GM11168 (cell line): ENCODE results near the gene DTYMK.

Source experiments
- in situ Hi-C: fragments of 300-500 bp; cut with MboI; formaldehyde crosslinking; loops from one replicate; pipeline ENCODE4 v1.12.0; 2022; ENCODE audit warnings: low sequenced_read_pairs; ENCODE audit not compliant: unreplicated experiment

Gene DTYMK

DNA sequence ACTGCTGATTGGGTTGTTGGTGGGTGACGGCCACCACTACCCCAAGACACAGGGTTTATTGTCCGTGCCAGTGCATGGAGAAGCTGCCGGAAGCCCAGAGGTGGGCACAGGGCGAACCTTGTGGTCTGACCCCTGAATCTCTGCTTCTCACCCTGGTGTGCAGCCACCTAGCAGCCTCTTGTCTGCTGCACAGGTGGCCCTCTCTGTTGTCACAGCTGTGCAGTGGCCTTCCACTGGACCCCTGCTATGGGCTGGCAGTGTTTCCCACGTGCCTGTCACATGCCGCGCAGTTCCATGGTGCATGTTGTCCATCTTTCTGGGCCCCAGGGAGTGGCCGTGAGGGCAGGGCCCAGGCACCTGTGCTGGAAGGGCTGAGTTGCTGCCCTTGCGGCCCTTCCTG, 33.9 kb downstream of the DTYMK start:
- in situ Hi-C loops = no loop called here

DNA sequence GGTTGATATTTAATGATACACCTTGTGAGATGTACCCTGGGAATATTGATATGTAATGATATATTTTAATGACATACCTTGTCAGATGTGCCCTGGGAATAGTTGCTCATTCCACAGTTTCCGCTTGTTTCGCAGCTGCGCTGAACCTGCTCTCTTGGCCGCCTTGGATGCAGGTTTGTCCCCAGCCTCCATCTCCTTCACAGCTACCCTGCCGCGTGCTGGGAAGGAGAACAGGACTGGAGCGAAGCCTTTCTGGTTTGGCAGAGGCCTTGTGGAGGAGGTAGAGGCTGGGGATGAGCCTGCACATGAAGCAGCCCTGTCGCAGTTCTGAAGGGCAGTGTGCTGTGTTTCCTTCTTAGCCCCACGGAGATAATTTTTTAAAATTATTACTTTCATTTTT, 34.5 kb downstream of the DTYMK start:
- in situ Hi-C loops = no loop called here

DNA sequence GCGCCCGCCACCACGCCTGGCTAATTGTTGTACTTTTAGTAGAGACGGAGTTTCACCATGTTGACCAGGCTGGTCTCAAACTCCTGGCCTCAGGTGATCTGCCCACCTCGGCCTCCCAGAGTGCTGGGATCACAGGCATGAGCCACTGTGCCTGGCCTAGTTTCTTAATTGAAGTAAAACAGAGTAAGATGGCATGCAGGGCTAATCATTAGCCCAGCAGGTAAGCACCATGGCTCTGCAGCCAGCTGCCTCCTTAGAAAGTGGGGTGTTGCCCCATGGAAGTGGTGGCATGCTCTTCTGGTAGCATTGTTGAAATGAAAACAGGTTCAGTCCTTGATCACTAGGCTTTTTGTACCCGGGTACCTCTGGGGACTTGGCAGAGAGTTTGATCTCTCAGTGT, 36.7 kb downstream of the DTYMK start:
- in situ Hi-C loops = no loop called here

DNA sequence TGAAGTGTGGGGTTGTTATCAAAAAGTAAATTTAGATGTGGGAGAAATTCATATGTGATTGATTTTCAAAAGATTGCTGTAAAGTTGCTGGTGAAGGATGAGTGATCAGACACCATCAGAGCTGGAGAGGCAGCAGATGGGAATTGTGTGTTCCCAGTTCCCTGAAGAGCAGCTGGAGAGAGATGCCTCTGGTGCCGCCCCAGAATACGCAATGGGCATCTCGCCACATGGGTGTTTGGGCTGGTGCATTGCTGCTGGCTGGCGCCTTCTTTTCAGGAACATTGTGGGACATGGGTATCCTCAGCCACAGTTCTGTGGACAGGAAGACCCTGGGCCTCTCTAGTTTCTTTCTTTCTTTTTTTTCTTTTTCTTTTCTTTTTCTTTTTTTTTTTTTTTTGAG, 37.2 kb downstream of the DTYMK start:
- in situ Hi-C loops = no loop called here

DNA sequence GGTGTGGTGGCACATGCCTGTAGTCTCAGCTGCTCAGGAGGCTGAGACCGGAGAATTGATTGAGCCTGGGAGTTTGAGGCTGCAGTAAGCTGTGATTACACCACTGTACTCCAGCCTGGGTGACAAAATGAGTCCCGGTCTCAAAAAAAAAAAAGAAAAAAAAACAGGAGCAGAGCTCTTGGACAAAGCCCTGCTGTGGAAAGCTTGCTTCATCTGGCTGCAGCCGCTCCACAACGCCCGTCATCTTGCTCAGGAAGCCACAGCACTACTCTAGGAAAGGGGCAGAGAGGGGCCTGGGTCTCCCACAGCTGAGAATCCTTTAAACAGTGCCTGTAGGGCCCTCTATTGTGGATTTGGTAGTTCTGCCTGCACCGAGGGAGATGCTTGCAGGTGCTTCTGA, 38.2 kb downstream of the DTYMK start:
- in situ Hi-C loops = no loop called here

DNA sequence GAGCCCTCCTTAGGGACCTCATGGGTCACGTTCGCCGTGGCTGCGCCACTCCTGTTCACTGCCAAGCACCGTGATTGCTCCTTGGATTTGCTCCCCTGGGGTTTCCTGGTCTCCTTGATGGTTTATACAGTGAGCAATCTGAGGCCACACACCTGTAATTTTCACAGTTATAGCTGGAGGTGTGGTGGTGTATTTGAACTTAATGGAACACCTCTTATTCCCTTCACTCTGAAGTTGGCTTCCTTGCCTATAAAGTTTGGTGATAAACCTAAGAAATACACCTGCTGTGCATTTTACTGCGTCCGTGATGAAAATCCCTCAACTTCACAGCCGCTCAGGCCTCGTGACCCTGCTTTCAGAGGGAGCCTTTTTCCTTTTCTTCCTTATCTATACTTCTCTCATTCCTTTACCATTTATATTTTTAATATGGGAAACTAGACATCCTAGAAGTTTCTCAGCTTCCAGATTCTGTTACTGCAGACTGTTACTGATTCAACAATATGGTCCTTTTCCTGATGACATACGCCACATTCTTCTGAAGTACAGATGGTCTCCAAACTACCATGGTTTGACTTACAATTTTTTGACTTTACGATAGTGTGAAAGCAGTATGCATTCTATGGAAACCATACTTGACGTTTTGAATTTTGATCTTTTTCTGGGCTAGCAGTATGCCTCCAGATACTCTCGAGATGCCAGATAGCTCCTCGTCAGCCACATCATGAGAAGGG, 40.5 kb downstream of the DTYMK start:
- in situ Hi-C loops = no loop called here

DNA sequence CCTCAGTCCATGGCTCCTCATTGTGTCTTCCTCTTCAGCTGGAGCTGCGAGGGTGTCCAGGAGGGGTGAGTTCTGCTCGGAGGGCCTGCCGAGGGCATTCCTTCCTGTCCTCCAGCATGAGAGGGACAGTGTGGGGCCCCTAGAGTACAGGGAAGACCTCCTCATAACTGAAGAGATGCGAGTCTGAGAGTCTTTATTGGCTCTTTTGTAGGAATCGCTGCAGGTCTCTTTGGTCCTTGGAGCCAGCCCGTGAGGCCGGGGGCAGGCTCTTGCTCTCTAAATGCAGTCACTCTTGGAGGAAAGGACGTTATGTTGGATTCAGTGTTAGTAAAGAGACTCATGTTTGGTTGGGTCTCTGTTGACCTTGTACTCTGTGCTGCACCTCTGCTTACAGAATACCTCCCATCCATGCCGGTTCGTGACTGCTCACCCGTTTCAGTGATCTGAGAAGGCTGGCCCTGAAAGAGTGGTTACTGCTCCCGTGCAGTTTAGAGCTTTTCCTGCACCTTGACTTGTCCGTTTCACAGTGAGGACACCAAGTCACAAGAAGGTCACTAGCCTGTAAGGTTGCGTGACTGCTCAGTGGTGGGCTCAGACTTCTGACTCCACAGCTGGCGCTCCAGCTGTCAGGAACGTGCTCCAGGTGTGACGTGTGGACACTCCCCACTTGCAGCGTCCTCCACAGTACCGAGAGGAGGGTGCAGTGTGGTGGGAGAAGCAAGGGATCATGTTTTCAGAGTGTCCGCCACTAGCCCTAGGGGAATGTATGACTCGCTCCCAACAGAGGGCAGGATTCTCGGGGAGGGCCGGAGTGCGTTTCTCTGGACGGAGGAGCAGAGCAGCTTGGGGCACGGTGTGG, 41.3 kb downstream of the DTYMK start:
- in situ Hi-C loops = no loop called here

DNA sequence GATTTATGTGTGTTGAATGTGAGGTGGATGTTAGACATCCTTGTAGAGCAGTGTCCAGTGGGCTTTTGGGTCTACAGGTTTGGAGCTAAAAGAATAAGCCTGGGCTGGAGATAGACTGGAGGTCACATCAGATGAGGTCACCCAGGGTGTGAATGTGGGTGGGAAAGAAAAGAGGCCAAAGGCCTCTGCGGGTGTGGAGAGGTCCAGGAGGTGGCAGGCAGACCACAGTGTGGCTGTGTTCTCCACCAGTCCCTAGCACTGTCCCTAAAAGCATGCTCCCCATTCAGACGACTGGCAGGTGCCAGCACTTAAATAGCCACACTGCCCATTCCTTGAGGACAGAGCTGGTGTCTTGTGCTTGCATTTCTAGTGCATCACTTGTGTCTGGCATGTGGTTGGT, 45.0 kb downstream of the DTYMK start:
- in situ Hi-C loops = no loop called here

DNA sequence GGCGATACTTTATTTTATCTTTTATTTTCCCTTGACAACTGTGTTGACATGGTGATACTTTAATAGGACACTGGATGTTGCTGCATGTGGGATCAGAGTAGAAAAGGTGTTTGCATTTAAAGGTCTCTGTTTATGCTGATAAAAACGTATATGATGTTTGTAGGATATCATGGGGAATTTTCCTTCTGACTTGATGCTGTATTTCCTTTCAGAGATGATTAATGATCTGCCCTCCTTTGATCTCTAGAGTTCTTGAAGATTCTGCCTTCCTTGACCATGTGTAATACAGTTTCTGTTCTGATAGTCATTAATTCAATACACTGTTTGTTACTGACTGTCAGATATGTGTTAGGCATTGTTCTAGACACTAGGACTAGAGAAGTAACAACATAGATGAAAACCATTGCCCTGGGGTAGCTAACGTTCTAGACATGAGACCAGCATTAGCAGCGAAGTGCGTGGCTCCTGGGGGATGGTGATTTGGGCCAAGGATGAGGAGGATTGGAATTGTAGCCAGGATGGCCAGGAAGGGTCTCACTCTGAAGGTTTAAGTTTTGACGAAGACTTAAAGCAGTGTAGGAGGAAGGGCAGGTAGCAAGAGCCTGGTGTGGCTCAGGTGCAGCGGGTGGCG, 46.3 kb downstream of the DTYMK start:
- in situ Hi-C loops = no loop called here

DNA sequence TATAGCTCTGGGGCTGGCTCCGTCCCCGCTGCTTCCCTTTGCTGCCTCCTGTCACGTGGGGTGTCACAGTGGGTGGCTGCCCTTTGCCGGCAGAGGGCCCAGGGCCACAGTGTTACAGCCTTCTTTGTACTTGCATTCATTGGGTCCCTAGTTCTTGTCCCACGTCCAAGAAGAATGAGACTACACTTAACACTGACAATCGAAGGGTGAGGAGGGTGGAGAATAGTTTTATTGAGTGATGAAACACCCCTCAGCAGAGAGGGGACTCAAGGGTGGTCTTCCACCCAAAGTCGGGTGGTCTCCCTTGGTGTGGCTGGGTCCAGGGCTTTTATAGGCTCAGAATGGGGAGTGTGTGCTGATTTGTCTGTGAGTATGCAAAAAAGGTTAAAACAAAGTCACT, 47.2 kb downstream of the DTYMK start:
- in situ Hi-C loops = no loop called here

DNA sequence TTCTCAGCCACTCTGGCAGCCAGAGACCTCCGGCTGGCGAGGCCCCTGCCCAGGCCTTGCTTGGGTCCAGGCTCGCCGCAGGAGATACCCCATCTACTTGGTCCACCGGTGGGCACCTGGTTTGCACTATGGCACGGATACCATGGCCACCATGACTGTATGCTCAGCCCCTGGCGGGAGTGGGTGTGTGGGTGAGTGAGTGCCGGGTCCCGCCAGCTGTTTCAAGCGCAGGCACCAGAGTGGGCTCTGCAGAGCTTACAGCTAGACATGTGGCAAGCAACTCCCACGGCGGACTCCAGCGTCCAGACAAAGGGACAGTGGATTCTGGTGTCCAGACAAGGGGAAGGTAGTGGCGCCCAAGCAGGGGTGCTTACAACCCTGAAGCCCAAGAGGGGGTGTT, 47.7 kb downstream of the DTYMK start:
- in situ Hi-C loops = no loop called here

DNA sequence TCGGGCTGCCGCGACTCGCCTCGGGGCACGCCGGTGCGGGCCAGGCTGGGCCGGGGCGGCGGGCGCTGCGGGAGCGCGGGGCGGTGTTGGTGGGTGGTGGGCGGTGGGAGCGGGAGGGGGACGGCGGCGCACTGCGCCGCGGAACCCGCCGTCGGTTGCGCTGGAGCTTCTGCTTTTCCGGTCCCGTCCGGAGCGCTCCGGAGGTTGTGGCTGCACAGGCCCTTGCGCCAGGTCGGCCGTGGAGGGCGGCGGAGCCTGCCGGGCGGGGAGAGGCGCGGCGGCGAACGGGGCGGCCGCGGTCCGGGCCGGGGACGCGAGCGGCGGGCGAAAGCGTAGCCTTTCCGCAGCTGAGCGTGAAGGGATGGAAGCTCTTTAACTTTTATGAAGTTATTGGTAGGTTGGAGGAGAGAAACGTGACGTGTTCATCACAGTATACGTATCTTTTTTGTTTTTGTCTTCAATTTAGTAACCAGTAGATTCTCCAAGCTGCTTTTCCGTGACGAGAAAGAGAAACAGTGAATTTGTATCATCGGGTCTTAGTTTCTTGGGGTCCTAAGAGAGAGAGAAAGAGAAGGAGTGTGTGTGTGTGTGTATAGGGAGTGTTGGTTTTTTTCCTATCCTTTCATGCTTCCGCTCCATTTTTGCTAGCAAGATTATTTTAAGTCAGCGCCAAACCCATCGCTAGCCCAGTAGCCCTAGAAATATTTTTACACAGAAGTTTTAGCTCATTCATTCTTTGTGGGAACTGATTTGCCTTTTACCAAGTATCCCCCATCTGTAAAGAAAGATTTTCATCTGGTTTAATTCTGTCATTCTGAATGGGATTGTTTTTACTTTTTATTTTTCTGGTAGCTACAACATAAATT, 48.6 kb downstream of the DTYMK start:
- in situ Hi-C loops = no loop called here

DNA sequence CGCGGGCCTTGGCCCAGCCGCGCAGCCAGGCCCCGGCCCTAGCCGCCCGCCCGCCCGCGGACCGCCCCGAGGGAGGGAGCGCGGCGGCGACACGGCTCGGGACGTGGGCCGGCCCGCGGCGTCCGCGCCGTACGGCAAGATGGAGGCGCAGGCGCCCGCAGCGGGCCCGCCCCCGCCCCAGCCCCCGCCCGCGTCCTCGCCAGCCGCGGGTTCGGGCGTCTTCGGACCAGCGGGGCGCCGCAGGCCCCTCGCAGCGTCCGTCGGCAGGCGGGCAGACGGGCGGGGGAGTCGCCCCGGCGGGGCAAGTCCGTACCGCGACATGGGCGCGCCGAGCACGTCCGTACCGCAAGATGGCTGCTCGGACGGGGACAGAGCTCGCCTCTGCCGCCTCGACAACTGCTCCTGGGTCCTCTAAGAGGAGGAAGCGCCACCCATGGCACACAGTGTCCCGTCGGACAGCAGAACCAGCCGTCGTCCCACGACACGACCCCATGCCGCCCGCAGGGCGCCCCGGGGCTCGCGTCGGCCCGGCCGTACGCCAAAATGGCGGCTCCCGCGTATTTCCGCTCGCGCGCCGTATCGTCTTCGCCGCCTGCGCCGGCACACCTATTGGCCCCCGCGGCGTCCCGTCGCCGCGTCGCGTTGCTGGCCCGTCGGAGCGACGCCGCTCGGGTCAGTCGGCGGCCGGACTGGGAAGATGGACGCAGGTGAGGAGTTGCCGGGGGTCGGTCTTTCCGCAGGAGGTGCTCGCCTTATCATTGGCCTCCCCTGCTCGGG, 49.4 kb downstream of the DTYMK start, which contains the start of the genes ATG4B and THAP4:
ATG4B (plus strand) TSS at position 676 of the 777 bp plus-strand sequence; CDS start at position 698, 22 bp downstream.
THAP4 (minus strand) TSS at position 141 of the 777 bp plus-strand sequence. CDS start 141 bp downstream, outside the sequence.
- in situ Hi-C loops = no loop called here

DNA sequence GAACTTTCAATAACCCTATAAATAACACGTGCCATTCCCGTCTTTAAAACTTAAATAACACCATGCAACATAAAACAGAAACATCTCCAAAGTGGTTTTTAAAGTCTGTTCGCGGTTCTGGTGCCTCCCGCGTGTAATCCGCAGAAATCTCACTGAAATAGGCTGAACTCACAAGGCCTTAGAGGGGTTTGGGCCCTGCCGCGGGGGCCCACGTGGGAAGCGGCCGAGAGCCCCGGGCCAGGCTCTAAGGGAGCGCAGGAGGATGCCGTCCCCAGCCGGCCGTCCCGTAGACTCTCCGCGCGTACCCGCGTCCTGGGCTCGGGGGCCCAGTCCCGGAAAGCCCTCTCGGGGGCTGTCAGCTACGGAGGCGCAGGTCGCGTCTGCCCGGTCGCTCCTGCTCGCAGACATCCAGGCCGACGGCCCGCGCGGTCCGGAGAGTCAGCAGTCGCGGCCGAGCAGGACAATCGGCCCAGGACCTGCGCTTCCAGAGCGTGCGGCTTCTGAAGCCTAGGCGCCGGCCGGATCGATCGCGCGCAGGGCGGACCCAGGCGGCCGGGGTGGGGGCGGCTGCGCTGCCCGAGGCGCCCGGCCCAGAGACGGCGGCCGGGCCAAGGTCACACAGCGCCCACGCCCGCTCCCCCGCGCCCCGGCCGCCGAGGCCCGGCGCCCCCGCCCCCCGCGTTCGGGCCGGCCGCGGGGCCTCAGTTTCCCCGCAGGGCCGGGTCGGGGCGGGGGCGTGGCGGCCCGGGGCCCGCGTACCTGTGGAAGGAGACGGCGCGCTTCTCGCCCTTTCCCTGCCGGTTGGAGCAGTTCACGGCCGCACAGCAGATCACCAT, 50.2 kb downstream of the DTYMK start:
- in situ Hi-C loops = no loop called here

DNA sequence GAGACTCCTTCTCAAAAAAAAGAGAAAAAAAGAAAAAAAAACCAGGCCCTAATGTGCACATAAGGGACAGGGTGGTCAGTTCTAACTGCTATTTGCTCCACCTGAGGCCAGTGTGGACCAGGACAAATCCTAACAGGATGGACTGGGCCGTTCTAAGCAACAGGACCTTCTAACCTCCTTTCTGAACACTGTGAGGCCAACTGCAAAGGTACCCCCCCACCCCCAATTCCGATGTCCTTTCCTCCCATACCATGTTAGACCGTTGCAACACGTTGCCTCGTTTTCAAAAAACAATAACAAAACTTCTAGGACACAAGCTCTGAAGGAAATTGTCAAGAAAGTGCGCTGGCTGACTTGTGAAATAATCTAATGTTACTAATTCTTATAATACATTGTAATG, 50.9 kb downstream of the DTYMK start:
- in situ Hi-C loops = no loop called here

DNA sequence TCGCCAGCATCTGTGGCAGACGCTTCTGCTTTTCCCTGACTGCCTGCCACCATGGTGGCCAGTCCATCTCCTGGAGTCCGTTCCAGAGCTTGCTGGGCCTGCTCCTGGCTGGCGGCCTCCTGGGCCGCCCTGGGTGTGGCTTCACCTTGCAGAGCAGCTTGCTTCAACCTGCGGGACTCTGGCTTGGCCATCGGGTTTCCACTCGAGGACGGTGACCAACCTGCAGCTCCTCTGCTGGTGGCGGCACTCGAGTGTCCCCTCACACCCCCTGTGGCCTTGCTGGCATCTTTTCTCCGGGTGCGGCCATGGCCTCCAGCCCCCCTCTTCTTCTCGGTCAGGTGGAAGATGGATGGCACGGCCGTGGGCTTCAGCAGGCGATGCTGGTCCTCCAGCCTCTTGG, 53.1 kb downstream of the DTYMK start:
- in situ Hi-C loops = no loop called here

DNA sequence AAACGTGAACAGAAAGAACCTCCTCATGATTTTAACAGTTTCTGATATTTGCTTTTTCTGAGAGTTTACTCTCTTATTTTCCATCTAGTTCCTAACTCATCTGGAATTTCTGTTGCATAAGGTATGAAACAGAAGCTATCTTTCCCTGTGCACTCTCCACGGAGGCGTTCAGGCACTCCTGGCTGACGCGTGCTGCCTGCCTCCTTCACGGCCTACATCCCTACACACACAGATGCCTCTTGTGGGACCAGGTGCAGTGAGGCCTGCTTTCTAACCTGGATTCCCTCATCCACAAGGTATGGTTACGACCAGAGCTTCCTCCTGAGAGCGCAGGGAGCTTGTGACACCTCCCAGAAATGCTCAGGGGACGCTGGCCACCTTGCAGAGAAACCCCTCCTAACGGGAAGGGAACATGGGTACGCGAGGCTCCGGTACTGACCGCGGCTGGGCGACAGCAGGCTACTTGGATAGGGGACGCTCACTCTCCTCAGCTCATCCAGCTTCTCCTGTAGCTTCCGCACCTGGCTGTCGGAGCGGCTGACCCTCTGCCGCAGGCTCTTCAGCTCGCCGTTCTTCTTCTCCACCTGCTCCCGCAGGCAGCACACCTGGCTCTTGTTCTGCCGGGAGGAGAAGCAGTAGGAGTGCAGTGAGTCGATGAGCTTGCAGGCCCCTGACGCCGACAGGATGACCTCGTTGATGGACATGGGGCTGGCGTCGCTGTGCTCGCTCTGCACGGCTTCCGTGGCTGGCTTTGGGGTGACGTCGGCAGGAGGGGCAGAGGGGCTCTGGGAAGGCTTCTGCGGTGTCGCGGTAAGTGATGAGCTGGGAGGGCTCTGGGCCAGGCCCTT, 53.9 kb downstream of the DTYMK start:
- in situ Hi-C loops = no loop called here
